Stimulated activated CD4-positive, alpha-beta T cell treated with anti-CD3 and anti-CD28 coated beads, Interleukin-1b, Interleukin-23, amount 100 ng/mL, for 48 hours (primary cell): ENCODE results near the gene ZBED4.

ENCODE experiments used
- DNase-seq: peaks from one replicate; pipeline ENCODE4 v3.0.0-alpha.2; 2020

The ZBED4 gene

DNA sequence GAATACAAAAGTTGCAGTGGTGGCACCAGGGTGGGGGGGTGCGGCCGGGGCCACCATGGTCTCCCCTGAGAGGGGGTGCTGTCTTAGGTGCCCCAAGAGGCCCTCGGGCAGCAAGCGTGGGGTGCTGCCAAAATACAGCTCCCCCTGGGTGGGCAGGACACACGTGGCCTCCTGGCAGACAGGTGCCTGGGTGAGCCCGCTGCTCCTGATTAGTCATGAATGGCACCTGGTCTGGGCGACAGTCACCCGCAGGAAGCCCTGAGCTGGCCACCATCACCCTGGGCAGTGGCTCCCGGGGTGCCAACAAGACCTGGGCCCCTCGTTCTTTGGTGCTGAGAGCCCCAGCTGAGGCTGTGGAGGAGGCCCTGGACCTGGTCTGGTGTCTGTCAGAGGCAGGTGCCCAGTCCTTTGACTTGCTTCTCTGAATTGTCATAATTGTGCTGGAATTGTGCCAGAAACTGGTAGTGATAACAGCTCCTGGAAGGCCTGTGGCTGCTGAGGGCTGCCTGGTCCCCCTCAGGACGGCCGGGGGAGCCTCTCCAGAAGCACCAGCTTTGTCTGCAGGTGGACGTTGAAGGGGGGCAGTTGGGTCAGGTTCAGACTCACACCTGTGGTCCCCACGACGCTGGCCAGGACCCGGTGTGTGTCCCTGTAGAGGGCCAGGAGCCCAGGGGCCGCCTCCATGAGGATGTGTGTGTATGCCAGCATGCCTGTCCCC is 49.8 kb downstream of the ZBED4 start:
- DNase-seq, result no peak

DNA sequence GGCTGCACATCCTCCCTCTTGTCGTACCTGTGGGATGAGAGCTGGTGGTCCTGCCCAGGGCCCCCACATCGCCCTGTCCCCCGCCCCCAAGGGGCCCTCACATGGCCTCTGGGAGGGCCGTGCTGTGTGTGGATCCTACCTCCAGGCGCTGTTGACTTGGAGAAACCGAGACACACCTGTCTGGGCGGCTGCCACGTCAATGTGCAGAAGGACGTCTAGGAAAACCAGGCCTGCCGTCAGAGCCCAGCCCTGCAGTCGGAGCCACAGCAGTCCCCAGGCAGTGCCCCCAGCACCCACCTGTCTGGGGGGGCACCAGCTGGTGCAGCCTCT is 50.4 kb downstream of the ZBED4 start:
- DNase-seq, result no peak

- no peak for DNase-seq
Measured at GRCh38 chr22:49905465-49905864, 51.8 kb downstream of the ZBED4 start.

GRCh38 chr22:49906071-49906798 is 52.6 kb downstream of the ZBED4 start:
- no peak for DNase-seq

DNA sequence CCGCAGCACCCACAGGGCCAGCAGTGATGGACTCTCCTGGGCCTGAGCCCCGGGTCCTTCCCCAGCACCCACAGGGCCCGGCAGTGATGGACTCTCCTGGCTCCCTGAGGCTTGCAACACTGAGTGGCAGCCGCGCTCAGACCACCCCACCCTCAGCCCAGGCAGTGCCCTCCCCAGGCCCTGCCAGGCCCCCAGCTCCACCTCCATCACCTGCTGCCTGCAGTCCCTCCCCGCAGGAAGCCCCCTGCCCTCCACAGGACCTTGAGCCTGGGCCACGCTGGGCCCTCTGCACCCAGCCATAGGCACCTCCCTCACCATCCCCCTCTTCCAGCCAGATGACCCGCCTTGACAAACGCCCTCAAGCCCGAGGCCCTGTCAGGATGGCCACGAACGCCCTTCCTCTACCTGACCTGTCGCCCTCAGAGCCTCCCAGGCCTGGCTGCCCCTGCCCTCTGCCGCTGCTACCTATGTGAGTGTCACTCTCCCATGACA is 53.2 kb downstream of the ZBED4 start:
- DNase-seq, result no peak

DNA sequence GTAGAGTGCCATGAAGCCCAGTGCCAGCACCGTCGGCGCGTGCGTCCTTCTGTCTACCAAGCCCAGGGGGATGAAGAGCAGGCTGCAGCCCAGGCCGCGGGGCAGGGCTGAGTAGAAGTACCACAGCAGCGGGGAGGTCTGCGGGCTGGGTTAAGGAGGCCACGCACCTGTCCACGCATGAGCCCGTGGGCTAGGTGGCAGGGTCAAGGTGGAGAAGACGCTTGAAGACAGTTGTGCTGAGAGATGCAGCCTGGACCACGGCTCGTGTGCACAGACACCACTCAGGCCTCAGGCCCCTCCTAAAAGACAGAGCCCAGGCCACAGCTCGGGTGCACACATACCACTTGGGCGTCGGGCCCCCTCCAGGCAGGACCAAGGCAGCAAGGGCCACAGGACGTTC is 54.2 kb downstream of the ZBED4 start:
- no peak for DNase-seq

DNA sequence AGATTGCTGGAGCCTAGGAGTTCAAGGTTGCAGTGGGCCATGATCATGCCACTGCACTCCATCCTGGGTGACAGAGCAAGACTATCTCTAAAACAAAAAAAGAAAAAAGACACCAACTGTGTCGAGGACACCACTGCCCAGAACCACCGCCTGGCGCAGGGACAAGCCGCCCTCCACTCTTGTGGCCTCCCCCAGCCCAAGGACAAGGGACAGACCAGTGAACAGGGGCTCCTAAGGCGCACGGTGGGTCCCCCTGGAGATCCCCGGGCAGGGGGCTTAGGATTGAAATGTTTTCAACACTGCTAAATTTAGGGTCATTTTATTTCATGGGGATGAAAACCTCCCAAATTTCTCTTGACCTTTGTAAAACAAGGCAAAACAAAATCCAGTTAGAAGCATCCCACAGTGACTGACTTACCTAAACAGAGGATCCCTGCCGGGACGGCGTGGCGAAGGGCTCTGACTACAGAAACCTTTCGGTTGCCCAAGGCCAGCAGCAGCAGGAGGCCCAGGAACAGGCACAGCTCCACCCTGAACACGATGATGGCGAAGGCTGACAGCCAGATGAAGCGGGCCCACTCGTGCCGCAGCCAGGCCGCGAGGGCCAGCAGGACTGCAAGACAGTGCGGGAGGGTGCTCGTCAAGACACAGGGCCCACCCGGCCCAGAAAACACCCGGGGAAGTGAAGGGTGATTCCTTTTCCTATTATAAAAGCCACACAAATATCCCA is 56.0 kb downstream of the ZBED4 start:
- no peak for DNase-seq

GRCh38 chr22:49910229-49911155 is 56.8 kb downstream of the ZBED4 start:
- no peak for DNase-seq

GRCh38 chr22:49911881-49912625 is 58.4 kb downstream of the ZBED4 start:
- no peak for DNase-seq

GRCh38 chr22:49913026-49913425 is 59.4 kb downstream of the ZBED4 start:
- no peak for DNase-seq

DNA sequence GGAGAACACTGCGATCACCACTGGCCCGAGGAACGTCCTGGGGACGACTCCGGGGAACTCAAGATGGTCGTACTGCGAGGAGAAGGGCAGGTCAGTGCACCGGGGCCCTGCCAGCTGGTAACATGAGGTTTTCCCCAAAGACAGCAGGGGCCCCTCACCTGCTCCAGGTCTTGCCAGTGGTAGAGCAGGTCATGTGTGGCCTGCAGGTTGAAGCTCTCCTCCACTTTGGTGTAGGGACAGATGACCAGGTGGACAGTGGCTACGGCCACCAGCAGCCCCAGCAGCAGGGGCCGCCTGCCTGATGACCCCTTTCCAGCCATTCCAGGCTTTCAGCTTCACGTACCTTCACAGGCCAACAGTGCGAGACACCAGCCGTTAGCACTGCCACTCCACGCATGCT is 59.8 kb downstream of the ZBED4 start:
- DNase-seq, result no peak

DNA sequence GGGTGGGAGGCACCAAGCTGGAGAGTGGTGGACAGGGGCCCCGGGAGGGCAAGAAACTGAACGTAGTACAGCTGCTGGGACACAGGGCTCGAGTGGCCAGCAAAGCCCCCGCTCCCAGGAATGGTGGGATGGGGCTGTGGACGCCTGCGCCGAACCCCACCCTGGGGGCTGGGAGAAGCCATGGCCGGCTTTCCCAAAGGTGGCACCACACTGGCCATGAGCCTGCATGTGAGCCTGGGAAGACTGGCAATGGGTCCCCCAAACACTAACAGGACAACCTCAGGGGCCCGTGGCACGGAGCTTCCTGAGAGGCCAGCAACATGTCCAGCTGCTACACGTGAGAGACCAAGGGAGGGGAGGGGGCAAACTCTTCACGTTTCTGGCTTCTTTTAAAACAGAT is 60.6 kb downstream of the ZBED4 start:
- DNase-seq, result no peak

GRCh38 chr22:49915610-49916009 is 62.0 kb downstream of the ZBED4 start:
- no peak for DNase-seq

- DNase-seq, result no peak
Measured at GRCh38 chr22:49916831-49917230, 63.2 kb downstream of the ZBED4 start.

GRCh38 chr22:49917974-49918910 is 64.6 kb downstream of the ZBED4 start, which contains the start of the genes ALG12 and CRELD2:
Gene ALG12, minus strand, starts transcription at chr22:49918438. Its CDS starts 4,673 bp downstream, at chr22:49913765.
Gene CRELD2, plus strand, starts transcription at chr22:49918634. Its CDS starts 136 bp downstream, at chr22:49918770.
- peak; percentile 97 for DNase-seq

GRCh38 chr22:49918911-49919881 is 65.6 kb downstream of the ZBED4 start:
- DNase-seq, result no peak

DNA sequence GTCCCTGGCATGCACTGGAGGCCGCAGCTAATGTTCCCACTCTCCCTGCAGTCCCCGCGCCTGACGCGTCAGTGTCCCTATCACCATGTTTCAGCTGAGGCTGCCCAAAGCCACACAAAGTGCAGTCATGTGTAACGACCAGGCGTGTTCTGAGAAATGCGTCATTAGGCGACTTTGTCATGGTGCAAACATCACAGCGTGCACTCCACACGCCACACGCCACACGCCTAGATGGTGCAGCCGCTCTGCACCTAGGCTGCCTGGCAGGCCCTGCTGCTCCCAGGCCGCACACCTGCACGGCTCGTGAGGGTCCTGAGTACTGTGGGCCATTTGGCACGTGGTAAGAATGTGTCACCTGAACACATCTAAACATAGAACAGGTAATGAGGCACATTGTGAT is 67.2 kb downstream of the ZBED4 start:
- no peak for DNase-seq

GRCh38 chr22:49921508-49922278 is 68.0 kb downstream of the ZBED4 start:
- DNase-seq, result no peak

GRCh38 chr22:49922484-49922883 is 68.8 kb downstream of the ZBED4 start:
- DNase-seq, result no peak
